ENCODE data around the gene AGPAT2. TPM values are rescaled to one million over a fixed set of nuclear protein-coding genes. Genes with fewer than 3 reads are reported as not detected.
A peak's percentile ranks its signal among the peaks of the same experiment; 100 is the strongest.

The AGPAT2 gene
- total RNA-seq, 4 donors from 2014 or later: 19.0 to 77.4 (median 36.0) TPM

GRCh38 chr9:136661641-136662325 is 25.5 kb downstream of the AGPAT2 start:
- peak overlapping the region; percentile 24 to 62 (median 56) for H3K4me3 ChIP-seq
- H3K4me1 ChIP-seq: peaks cover 0 to 4% of the 10 kb centered on the region in 2 donors
- intact Hi-C loops (cut with DNase I; ENCODE audit: low total_unique reads): no loop called here
- ATAC-seq (no peak), DNase-seq (no peak)
- H3K36me3 ChIP-seq: no peaks in the 10 kb centered on the region
- no peaks in the 10 kb centered on the region for H3K9me3 ChIP-seq
- in situ Hi-C loops (cut with MboI; ENCODE audit: low sequenced_read_pairs in 4 of 4): no loop called here
- H3K27ac ChIP-seq: peak overlapping the region; percentile 33 to 81 (median 80)
- peaks cover 6 to 49% (median 29%) of the 10 kb centered on the region in 3 donors for H3K27me3 ChIP-seq
- TF ChIP-seq POLR2A (IDR thresholded peaks at IDR 0.05) (no peak), CTCF (IDR thresholded peaks at IDR 0.05 in 4 of 5, conservative IDR thresholded peaks at IDR 0.05 in 1 of 5) (no peak)

DNA sequence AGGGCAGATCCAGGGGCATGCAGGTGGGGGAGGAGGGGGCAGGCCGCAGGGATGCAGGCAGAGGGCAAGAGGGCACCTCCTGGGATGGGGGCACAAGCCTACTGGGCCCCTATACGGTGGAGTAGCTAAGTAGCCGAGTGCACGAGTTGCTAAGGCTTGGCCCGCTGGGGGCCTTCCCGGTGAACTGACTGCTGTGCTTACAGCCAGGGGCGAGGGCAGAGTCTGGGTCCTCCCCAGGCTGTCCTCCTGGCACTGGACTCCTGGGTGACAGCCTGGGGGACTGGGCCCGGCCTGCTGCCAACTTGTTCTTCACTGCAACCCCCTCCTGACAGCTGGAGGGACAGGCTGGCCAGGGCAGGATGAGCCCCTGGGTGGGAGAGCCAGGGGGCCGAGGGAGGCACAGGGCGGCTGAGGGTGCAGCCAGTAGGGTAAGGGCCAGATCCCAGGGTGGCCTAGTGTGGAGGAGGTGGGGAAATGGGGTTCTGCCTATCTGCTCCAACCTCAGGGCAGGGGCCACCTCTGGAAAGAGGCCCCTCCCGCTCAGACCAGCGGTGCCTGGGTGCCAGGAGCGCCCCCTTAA is 26.2 kb downstream of the AGPAT2 start:
- H3K27me3 ChIP-seq: peaks cover 11 to 50% (median 29%) of the 10 kb centered on the region in 3 donors
- intact Hi-C loops (cut with DNase I; ENCODE audit: low total_unique reads) (no loop called here), in situ Hi-C loops (cut with MboI; ENCODE audit: low sequenced_read_pairs in 4 of 4) (no loop called here)
- no peaks in the 10 kb centered on the region for H3K36me3 ChIP-seq
- TF ChIP-seq CTCF (IDR thresholded peaks at IDR 0.05 in 4 of 5, conservative IDR thresholded peaks at IDR 0.05 in 1 of 5) (no peak), POLR2A (IDR thresholded peaks at IDR 0.05) (no peak)
- peak overlapping the region in 3 of 4 donors; percentile 21 to 62 (median 55) for H3K4me3 ChIP-seq
- DNase-seq (no peak), ATAC-seq (no peak)
- H3K9me3 ChIP-seq: no peaks in the 10 kb centered on the region
- H3K27ac ChIP-seq: peak overlapping the region; percentile 45 to 81 (median 80)
- H3K4me1 ChIP-seq: no peaks in the 10 kb centered on the region

DNA sequence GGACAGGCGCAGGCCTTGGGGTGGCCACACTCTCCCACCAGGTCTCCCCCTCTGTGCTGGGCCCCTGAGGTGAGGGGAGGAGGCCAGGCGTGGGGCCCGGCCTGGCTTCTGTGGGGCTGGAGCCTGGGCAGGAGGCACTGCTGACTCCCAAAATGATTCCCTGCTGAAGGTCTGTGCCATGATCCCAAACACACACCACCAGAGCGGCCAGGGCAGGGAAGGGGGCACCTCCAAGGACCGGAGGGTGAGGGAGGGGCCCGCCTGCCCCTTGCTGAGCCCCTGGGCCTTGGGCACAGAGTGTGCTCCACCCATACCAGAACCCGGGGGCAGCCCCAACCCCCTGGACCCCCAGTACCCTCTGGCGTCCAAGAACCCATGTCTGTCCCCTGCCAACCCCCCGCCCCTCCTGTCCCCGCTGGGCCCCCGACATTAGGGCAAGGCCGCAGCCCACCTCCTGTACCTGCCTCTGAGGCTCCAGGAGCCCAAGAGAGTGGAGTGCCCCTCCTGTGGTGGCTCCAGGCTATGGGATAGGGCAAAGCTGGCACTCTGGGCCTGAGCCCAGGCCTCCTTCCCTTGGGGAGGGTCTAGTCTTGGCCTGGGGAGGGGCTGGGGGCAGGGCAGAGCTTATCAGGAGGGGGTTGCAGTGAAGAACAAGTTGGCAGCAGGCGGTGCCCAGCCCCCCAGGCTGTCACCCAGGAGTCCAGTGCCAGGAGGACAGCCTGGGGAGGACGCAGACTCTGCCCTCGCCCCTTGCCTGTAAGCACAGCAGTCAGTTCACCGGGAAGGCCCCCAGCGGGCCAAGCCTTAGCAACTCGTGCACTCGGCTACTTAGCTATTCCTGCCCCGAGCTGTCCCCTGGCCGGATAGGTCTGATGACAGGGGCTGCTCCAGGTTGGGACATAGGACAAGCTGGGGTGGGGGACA is 27.1 kb downstream of the AGPAT2 start:
- Histone ChIP-seq H3K4me3 (peak overlapping the region; percentile 32 to 62 (median 37)), H3K9me3 (no peaks in the 10 kb centered on the region), H3K27me3 (peaks cover 8 to 48% (median 25%) of the 10 kb centered on the region in 3 donors), H3K36me3 (no peaks in the 10 kb centered on the region), H3K27ac (peak overlapping the region; percentile 45 to 81 (median 80)), H3K4me1 (no peaks in the 10 kb centered on the region)
- no peak for ATAC-seq
- DNase-seq: no peak
- in situ Hi-C loops (cut with MboI; ENCODE audit: low sequenced_read_pairs in 4 of 4): no loop called here
- TF ChIP-seq POLR2A (IDR thresholded peaks at IDR 0.05) (no peak), CTCF (IDR thresholded peaks at IDR 0.05 in 4 of 5, conservative IDR thresholded peaks at IDR 0.05 in 1 of 5) (no peak)
- intact Hi-C loops (cut with DNase I; ENCODE audit: low total_unique reads): no loop called here

DNA sequence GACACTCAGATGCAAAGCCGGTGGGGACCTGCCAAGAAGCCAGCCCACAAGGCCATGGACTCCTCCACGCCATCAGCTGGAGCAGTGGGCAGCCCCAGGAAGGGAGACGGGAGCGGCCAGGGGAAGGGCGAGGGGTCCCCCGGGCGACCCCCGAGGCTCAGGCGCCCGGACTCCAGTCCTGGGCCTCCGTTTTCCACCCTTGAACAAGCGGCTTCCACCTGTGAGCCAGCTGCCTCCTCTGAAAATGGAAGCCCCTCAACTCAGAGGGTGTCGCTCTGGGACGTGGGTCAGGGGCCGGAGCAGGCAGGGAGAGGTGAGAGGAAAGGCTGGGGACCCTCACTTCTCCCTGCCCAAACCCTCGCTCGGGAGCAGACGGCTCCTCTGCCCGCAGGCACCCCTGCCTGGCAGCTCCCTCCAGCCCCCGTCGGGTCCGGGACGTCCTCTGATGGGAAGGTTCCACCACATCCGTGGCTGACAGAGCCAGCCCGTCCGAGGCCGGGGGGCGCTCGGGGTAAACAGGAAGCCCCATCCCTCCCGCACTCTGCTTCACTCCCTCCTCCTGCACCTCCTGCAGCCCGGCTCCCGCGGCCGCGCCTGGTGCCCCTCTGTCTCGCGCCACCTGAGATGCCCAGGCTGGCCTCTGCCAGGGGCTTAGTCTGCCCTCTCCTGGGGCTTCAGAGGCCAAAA is 28.3 kb downstream of the AGPAT2 start:
- intact Hi-C loops (cut with DNase I; ENCODE audit: low total_unique reads): no loop called here
- no peak for DNase-seq
- in situ Hi-C loops (cut with MboI; ENCODE audit: low sequenced_read_pairs in 4 of 4): no loop called here
- peaks cover 8 to 37% (median 18%) of the 10 kb centered on the region in 3 donors for H3K27me3 ChIP-seq
- ATAC-seq: no peak
- TF ChIP-seq POLR2A (IDR thresholded peaks at IDR 0.05) (no peak), CTCF (IDR thresholded peaks at IDR 0.05 in 4 of 5, conservative IDR thresholded peaks at IDR 0.05 in 1 of 5) (no peak)
- H3K4me1 ChIP-seq: no peaks in the 10 kb centered on the region
- H3K9me3 ChIP-seq: no peaks in the 10 kb centered on the region
- peak overlapping the region; percentile 45 to 81 (median 80) for H3K27ac ChIP-seq
- no peaks in the 10 kb centered on the region for H3K36me3 ChIP-seq
- peak overlapping the region; percentile 32 to 62 (median 37) for H3K4me3 ChIP-seq
